H1 (cell line): ENCODE measurements around the gene RMP24.

Source experiments
- CREB1 ChIP-seq: IDR thresholded peaks from 2 replicates; pipeline ENCODE4 v1.6.1; 2012; ENCODE audit warnings: inconsistent platforms
- CTCF ChIP-seq, 3 experiments: IDR thresholded peaks; 1 replicate in 2 of 3; 2 replicates in 1 of 3; pipeline versions ENCODE4 v1.5.1 to v1.6.1; 2011; ENCODE audit warnings: low read length in 3 of 3, mild to moderate bottlenecking in 3 of 3, inconsistent platforms in 2 of 3, low read depth in 1 of 3, moderate library complexity in 1 of 3; ENCODE audit not compliant: insufficient read depth in 1 of 3; ENCODE audit errors: control extremely low read depth in 1 of 3
- EZH2 ChIP-seq: fragments of 200-600 bp; sonication (generic); IDR thresholded peaks from 2 replicates; pipeline ENCODE4 v1.7.1; 2012; ENCODE audit warnings: low read depth, mild to moderate bottlenecking, moderate library complexity, low read length, inconsistent platforms; ENCODE audit not compliant: severe bottlenecking
- JUND ChIP-seq: IDR thresholded peaks from 2 replicates; pipeline ENCODE4 v1.6.1; 2011; ENCODE audit warnings: mild to moderate bottlenecking, improper control_type of control experiment, low read length
- POLR2A ChIP-seq, 2 experiments: IDR thresholded peaks; 1 replicate in 1 of 2; 2 replicates in 1 of 2; pipeline ENCODE4 v1.6.1; 2011; ENCODE audit warnings: low read depth in 2 of 2, low read length in 2 of 2, mild to moderate bottlenecking in 2 of 2; ENCODE audit errors: control extremely low read depth in 1 of 2
- POLR2AphosphoS5 ChIP-seq: IDR thresholded peaks from 2 replicates; pipeline ENCODE4 v1.6.1; 2011; ENCODE audit warnings: low read depth, low read length
- SIX5 ChIP-seq: IDR thresholded peaks from 2 replicates; pipeline ENCODE4 v1.6.1; 2011; ENCODE audit warnings: mild to moderate bottlenecking, low read depth, low read length
- SP2 ChIP-seq: IDR thresholded peaks from 2 replicates; pipeline ENCODE4 v1.6.1; 2012; ENCODE audit warnings: mild to moderate bottlenecking, low read length, inconsistent platforms
- SUZ12 ChIP-seq: fragments of 200-600 bp; sonication (generic); IDR thresholded peaks from 2 replicates; pipeline ENCODE4 v1.6.1; 2012; ENCODE audit warnings: mild to moderate bottlenecking, inconsistent platforms, low read length, moderate library complexity, mixed read lengths

- TF ChIP-seq SUZ12 (no peak), SIX5 (no peak), POLR2A (IDR thresholded peaks at IDR 0.05; ENCODE audit: control extremely low read depth in 1 of 2, low read depth in 2 of 2, low read length in 2 of 2) (no peak), CTCF (IDR thresholded peaks at IDR 0.05; ENCODE audit: control extremely low read depth in 1 of 3, insufficient read depth in 1 of 3, low read depth in 1 of 3, low read length in 3 of 3) (no peak), EZH2 (no peak), SP2 (no peak), CREB1 (no peak), JUND (no peak), POLR2AphosphoS5 (no peak)
Observed at GRCh38 chr18:35938562-35938961, 33.9 kb upstream of the RMP24 start.
